ENCODE results near the gene PNKD.

Gene PNKD

DNA sequence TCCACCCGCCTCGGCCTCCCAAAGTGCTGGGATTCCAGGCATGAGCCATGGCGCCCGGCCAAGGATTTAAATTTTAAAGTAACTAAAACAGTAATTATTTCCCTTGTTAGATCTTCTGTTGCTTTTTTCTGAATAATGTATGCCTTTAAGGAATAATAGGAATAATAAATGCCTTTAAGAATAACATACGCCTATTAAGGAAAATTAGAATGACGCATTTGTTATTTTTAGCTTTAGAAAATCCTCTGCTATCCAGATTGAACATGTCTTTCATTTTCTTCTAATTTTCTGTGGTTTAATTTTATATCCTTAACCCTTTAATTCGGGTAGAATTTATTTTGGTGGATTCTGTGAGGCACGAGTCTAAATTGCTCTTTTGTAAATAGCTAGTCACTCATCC lies 45.1 kb downstream of the PNKD start:
- DNase-seq (ENCODE audit: low read depth in 2 of 2), result no peak

DNA sequence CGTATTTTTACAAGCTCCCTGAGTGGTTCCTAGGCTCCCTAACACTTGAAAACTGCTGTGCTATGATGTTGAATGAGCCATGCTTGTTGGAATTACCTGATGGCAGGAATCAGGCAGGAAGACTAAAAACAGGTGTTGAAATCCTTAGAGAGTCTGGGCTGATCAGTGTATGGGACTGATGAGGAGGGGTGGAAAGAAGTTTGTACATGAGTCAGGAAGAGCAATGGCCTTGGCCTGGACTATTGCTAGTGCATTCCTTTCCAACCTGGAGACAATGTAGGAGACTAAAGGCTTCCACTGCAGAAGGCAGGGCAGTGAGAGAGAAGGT lies 46.9 kb downstream of the PNKD start:
- no peak for DNase-seq (ENCODE audit: low read depth in 2 of 2)

DNA sequence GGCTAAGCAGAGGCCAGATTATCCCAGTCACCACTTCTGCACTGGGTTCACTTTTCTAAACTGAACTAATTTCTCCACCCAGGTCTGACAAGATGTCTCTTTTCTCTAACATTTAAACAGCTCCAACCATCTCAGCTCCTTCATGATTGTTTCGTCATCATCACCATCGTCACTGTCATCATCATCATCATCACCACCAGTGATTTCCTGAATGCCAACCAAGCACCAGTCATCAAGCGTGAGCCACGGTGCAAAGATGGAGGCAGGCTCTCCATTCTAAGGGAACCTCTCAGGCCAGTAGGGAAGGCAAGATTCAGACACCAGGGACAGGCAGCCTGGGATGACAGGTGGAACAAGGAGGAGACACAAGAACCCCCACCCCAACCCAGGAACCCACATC lies 47.5 kb downstream of the PNKD start:
- DNase-seq (ENCODE audit: low read depth in 2 of 2), result no peak

DNA sequence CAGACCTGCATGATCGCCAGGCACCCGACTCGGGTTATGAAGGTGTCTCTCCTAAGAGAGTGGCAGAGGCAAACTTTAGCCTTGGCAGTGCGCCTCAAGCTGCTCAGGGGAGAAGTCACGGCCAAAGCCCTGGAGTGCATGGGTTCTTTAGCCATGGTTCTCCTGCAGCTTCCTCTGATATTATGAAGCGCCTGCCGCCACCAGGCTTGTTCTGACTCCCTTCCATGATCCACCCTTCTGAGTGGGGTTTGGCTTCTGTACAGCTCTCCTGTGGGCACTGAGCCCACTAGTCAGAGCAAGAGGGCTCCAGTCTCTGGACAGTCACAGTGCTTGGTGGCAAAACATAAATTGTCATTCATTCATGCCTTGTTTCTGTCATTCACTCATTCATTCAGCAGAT lies 47.9 kb downstream of the PNKD start:
- no peak for DNase-seq (ENCODE audit: low read depth in 2 of 2)

DNA sequence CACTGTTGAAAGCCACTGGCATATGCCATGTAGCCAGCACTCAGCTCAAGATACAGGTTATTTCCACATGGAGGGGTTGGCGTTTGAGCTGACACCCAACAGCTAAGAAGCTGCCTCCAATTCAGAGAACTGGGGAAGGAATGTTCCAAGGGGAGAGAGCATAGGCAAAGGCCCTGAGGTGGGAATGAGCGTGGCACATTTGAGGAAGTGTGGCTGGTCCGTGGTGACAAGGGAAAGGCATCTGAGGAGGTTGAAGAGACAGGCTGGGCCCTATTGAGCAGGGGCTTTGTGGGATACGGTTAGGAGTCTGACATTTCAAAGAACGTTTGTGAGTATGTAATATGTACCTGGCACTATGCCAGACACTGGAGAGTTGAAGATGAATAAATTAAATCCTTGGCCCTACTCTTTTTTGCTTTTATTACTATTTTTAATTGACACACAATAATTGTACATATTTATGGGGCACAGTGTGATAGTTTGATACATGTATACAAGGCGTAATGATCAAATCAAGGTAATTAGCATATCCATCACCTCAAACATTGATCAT lies 49.6 kb downstream of the PNKD start:
- DNase-seq (ENCODE audit: low read depth in 2 of 2), result no peak

DNA sequence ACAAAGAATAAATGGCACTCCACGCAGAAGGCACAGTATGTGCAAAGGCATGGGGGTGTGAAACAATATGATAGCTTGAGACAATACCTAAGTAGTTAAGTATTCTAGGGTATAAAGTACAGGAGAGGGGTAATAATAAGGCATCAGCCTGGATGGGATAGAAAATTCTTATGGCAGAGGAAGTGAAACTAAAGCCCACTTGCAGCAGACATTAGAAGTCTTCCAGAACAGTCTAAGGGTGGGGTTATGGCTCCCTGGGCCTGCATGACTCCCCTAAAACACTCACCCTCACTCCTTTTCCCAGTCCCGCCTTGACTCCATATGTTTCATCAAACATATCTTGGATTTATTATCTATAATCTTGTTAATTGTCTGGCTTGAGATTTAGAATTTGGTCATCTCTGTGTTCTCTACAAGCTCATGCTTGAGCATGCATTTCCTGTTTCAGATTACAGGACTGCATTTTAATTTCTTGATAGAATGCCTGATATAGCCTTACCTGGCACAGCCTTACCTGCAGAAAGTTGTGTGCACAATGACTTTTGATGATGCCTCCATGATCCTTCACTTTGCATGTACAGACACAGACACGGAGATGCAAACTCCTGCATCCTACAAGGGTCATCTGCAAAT lies 50.5 kb downstream of the PNKD start:
- DNase-seq (ENCODE audit: low read depth in 2 of 2), result no peak

DNA sequence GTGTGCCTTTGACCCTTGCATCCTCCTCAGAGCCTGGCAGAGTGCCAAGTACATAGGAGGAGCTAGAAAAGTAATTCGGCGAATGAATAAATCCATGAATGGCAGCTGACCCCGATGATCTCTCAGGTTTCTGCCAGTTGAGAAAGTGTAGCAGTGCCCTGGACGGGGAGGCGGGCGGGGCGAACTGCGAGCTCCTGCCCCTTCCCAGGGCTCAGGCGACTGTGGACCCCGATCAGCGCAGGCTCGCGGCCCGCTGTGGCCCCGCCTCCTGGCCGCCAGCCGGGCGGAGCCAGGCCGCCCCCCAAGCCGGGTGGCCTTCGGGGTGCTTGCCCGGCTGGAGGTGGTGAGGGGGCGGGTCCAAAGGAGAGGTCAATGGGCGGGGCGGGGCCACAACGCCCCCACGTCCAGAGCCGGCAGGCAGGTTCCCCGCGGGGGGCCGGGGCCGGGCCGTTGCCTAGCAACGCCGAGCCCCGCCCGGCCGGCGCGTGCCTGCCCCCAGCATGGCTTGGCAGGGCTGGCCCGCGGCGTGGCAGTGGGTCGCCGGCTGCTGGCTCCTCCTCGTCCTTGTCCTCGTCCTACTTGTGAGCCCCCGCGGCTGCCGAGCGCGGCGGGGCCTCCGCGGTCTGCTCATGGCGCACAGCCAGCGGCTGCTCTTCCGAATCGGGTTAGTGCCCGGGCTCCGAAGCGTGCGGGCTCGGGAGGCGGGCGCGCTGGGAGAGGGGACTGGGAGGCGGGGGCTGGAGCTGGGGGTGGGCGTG lies 52.6 kb downstream of the PNKD start:
- DNase-seq (ENCODE audit: low read depth in 2 of 2), result peak; percentile 10 to 37

DNA sequence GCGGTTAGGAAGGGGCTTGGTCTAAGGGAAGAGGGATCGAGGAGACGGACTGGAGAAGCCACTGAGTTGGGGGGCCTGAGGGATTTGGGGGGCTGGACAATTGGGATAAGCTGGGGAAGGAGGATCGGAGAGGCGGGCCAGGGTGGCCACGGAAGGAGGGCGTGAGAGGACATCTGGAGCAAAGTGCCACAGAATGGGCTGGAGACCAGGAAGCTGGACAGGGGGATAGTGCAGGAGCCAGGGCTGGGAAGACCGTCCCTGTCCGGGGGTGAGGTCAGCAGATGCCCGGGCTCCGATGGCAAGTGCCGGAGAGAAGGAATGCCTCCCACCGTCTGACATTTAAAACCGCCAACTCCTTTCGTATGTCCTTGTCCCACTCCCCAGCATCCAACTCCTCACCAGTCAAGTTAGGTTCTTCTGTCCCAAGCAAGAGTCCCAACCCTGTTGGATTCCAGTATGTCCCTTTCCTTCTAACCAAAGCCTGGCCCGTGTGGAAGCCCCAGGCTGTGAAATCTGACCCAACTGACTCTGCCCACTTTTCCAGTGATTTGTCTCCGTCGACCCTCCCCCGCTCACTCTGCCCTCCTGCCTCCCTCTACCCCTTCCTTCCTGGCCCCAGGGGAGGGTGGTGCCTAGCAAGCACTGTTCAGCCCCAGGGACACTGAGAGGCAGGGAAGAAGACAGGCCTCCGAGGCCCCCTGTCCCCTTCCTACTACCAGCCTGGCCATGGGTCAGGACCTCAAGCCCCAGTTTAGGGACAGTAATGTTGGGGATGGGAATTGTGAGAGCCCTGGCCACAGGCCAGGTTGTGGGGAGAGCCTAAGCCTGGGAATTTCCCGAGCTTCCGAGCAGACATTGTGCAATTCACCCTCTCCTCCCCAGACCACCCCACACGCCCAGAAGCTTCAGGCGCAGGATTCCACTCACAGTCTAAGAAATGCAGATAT lies 53.5 kb downstream of the PNKD start:
- DNase-seq (ENCODE audit: low read depth in 2 of 2), result no peak

DNA sequence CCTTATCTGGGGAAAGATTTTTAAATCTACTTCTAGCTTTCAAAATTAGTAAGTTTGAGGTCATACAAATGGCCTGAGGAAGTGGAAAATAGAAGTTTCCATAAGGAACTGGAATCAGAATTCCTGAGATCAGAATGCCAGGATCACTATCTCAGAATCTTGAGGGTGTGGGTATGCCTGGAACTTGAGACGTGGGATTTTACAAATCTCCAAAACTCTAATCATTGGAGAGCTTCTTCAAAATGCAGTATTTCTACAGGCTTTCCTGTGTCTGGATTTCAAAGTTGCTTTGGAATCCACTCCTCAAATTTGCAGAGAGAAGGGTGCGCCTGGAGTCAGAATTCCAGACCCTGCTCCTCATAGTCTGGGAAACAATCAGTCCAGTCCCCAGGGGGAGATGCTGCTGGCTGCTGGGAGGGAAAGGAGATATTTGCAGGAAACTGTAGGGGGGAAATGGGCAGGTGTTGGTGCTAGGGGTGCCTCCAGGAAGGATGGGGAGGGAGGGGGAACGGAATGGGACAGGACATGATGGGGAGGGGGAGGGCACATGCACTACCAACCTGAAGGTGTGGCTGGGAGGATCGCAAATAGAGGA lies 55.3 kb downstream of the PNKD start:
- DNase-seq (ENCODE audit: low read depth in 2 of 2), result no peak

DNA sequence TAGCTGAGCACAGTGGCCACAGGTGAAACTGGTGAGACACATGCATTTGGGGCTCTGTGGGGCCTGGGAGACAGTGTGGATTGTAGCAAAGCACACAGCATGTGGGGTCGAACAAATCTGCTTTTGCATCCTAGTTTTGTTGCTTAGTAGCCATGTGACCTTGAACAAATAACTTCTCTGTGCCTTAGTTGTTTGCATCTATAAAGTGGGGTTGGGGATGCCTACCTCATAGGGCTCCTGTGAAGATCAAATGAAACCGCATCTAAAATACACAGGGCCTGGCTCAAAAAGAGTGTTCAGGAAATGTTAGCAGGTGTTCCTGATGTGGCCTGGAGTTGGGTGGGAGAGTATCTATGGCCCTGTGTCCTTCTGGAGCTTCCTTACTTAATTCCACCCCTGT lies 56.0 kb downstream of the PNKD start:
- DNase-seq (ENCODE audit: low read depth in 2 of 2), result no peak

DNA sequence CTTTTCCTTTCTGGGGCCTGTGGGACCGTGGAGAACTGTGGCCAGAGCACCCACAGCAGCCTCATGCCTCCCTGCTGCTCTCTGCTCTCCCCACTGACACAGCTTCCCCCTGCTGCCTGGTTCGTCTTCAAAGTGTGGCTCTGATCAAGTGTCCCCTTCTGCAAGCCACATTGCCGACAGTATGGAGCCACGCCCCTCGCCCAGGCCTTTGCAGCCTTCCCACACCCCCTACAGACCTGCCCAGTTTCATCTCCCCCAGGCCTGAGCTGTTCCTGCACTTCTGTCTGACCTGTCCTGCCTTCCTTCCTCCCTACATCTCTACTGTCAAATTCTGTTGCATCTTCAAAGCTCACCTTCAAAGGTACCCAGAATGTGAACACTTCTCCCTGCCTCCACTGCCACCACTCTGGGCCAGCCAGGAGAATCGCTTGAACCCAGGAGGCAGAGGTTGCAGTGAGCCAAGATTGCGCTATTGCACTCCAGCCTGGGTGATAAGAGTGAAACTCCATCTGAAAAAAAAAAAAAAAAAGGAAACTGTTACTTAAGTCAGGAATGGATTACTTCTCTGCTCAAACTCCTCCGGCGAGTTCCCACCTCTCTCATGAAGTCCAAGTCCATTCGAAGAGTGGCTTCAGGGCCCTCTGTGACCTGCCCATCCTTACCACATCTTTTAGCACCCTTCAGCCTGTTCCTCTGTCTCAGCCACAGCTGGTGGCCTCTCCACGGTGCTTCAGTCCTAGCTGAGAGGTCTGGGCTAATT lies 57.3 kb downstream of the PNKD start:
- no peak for DNase-seq (ENCODE audit: low read depth in 2 of 2)

DNA sequence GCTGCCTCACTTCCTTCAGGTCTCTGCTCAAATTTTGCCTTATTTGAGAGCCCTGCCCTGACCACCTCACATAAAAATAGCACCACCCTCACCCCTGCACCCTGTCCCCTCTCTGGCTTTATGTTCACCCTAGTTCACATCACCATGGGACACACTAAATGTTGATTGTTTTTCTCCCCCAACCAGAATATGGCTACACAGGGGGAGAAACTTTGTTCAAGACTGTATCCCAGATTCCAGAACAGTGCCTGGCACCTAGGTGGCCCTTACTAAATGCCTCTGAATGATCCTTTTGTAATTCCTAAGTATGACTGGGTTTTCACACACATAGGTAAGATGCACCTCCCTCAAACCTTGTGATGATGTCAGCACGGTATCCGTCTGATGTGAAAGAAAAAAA lies 58.0 kb downstream of the PNKD start:
- DNase-seq (ENCODE audit: low read depth in 2 of 2), result no peak

DNA sequence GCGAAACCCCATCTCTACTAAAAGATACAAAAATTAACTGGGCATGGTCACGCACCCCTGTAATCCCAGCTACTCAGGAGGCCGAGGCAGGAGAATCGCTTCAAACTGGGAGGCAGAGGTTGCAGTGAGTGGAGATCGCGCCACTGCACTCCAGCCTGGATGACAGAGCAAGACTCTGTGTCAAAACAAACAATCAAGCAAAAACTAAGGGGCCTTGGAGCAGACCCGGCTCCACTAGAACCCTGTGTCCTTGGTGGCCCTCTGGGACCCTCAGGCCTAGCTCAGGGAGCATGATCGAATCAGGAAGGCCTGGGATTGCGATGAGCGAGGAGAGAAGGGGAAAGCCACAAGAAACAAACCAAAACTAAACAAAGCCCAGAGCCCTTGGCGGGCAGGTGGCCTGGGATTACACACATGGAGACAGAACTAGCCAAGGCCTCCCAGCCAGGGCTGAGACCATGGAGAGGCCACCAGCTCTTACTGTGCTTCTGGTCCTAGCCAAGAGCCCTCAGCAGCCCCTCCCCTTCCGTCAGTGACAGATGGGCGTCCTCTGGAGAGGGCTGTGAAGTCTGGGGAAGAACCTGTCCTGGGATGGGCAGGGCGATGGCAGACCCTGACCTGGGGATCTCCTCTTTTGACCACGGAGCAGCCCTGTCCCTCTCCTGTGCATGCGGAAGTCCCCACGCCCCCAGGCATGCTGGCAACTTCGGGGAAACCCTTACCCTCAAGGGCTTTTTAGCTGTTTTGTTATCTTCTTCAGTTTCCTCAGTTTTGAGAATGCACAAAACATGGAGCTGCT lies 58.9 kb downstream of the PNKD start:
- no peak for DNase-seq (ENCODE audit: low read depth in 2 of 2)

DNA sequence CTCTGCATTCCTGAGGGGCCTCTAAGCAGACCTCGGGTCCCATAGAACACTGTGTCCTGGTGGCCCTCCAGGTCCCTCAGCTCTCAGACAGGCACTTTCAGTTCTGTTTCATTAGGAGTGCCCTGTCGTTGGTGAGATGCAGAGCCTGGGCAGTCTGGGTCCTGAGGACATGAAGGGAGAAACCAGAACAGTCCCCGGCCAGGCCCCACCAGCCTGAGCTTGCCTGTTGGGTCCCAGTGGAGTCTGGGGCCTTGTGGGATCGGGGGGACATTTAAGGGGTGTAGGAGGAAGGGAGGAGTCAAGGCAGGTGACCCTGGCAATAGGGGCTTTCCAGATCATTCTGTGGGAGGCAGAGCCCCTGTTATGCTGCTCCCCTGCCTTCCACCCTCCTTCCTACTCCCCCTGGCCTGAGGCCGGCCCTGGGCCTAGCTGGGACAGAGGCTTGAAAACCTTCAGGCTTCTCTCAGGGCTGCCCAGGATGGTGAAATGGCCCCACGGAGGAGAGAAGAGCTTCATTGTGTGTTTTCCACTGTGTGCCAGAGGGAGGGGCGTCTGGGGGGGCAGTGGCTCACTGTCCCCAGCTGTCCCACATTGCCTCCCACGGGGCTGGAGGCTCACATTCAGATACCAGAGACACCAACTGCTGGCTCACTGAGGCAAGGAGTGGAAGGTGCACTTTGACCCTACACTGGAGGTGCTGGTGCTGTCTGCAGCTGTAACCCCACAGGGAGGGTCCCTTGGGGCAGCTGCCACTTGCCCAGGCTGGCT lies 59.7 kb downstream of the PNKD start:
- DNase-seq (ENCODE audit: low read depth in 2 of 2), result no peak

DNA sequence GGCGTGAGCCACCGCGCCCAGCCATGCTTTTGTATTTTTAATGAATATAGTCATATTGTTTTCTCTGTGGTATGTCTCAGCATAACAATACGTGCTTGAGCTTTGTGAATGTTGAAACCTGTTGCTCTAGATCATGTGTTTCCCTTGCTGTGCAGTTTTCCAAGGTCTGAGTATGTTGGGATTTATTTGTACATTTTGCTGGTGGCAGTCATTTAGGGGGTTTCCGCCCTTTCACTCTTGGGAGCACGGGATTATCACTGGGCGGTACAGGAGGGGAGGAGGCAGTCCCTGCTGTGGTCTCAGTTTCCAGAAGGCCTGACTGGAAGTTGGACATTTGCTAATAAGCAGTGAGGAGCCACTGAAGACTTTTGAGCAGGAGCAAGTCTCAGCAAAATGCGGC lies 61.4 kb downstream of the PNKD start:
- DNase-seq (ENCODE audit: low read depth in 2 of 2), result no peak

DNA sequence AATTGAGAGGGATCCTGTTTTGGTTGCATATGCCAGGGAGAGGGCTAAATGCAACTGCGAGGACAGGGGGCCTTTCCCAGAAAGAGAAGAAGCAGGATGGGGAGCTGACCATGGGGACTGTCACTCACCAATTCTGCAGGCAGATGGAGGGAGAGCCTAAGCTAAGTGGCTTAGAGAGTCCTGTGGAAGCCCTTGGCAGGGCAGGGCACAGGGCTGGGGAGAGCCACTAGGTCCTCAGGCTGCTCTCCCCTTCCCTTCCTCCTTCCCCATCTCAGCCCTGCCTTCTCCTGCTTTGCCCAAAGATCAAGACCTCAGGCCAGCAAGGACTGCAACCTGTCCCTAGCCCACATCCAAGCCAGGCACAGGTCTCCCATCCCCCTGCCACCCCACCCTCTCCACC lies 62.0 kb downstream of the PNKD start:
- DNase-seq (ENCODE audit: low read depth in 2 of 2), result no peak

DNA sequence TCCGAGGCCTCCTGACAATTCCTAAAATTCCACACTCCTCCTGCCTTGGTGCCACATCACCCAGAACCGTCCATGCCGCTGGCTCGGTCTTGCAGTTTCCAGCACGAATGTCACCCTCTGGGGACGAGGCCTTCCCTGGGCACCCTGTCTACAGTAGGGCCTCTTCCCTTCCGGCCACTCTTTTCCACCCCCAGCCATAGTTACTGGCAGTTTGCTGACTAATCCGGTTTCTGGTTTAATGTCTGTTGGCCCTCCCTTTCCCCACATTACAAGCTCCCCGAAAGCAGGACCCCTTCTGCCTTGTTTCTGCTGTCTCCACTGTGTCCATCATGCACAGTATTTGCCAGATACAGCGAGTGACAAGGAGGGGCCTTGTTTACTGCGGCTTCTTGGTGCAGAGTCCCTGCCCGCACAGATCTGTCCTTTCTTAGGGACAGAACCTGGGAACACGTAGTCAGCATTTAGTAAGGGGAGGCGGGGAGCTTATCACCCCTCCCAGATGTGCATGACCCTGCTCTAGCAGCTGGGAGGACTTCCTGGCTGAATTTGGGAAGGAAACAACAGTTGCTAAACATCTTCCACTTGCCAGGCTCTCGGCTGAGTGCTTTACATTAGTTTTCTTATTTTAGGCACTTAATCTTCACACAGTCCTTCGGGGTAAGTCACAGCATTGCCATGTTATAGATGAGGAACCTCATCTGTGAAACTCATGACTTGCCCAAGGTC lies 62.8 kb downstream of the PNKD start:
- DNase-seq (ENCODE audit: low read depth in 2 of 2), result no peak

DNA sequence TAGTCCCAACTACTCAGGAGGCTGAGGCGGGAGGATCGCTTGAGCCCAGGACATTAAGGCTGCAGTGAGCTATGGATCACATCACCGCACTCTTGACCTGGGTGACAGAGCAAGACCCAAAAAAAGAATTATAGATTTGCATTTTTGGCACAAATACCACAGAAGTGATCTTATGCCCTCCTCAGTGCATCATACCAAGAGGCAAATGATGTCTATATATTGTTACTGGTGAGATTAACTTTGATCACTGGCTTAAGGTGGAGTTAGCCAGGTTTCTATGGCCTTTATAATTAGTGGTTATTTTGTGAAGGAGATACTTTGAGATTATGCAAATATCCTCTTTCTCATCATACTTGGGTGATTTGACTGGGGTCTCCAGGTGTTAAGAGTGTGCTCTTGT lies 64.2 kb downstream of the PNKD start:
- DNase-seq (ENCODE audit: low read depth in 2 of 2), result no peak

DNA sequence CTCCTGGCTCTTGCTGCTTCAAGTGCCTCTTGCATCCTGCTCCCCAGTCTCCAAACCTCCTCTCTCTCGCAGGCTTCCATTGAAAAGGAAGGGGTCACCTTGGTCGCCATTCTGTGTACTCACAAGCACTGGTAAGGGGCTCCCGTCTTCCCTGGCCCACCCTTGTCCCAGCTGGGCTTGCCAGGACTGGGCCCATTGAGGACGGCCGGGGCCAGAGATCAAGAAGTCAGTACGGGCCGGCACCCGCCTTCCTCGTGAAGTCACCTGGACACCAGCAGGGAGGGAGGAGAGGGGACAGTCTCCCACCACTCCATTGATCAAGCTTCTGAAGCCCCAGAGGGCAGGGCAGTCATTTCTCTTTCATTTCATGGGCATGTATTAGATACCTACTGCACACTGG lies 70.3 kb downstream of the PNKD start:
- no peak for DNase-seq (ENCODE audit: low read depth in 2 of 2)
